ENCODE results near the gene IFT20. TPM values are rescaled to one million over a fixed set of nuclear protein-coding genes. Genes with fewer than 3 reads are reported as not detected.

Gene IFT20
- polyA plus RNA-seq, 1 donor from 2014 or later, result 36.8 TPM

- Mint-ChIP-seq H3K4me3 (no peak overlapping the region), H3K27me3 (peaks cover 26% of the 10 kb centered on the region), H3K36me3 (no peaks in the 10 kb centered on the region), H3K4me1 (peaks cover 7 to 14% (median 8%) of the 10 kb centered on the region in 3 donors), H3K9me3 (no peaks in the 10 kb centered on the region), H3K27ac (no peak overlapping the region)
Observed at GRCh38 chr17:28280826-28281225, 54.4 kb downstream of the IFT20 start.

GRCh38 chr17:28279411-28279810 lies 55.9 kb downstream of the IFT20 start:
- H3K9me3 Mint-ChIP-seq, result no peaks in the 10 kb centered on the region
- H3K4me3 Mint-ChIP-seq, result no peak overlapping the region
- H3K36me3 Mint-ChIP-seq, result no peaks in the 10 kb centered on the region
- H3K4me1 Mint-ChIP-seq, result peaks cover 7 to 15% (median 8%) of the 10 kb centered on the region in 3 donors
- peak overlapping the region in 2 of 3 donors; percentile 22 to 73 for H3K27ac Mint-ChIP-seq
- peaks cover 37% of the 10 kb centered on the region for H3K27me3 Mint-ChIP-seq

Other genes starting within 250 kb of the IFT20 start
- gene TMEM97, start 16.3 kb downstream of the IFT20 start, polyA plus RNA-seq, result 7.2 TPM
- gene TNFAIP1, start 289 bp upstream of the IFT20 start, polyA plus RNA-seq, result 11.1 TPM
- gene POLDIP2, start 22.1 kb upstream of the IFT20 start, polyA plus RNA-seq, result 87.4 TPM
- not detected for gene SEBOX, start 29.7 kb upstream of the IFT20 start, polyA plus RNA-seq
- not detected for gene VTN, start 34.8 kb upstream of the IFT20 start, polyA plus RNA-seq
- 5.6 TPM for gene SARM1, start 36.2 kb upstream of the IFT20 start, polyA plus RNA-seq
- 2.4 TPM for gene SLC46A1, start 70.7 kb upstream of the IFT20 start, polyA plus RNA-seq
- gene SLC13A2, start 138.2 kb upstream of the IFT20 start, polyA plus RNA-seq, result not detected
- not detected for gene FOXN1, start 170.9 kb upstream of the IFT20 start, polyA plus RNA-seq
- gene UNC119, start 217.2 kb upstream of the IFT20 start, polyA plus RNA-seq, result 69.5 TPM
- gene PIGS, start 236.1 kb upstream of the IFT20 start, polyA plus RNA-seq, result 48.4 TPM
- gene ALDOC, start 241.4 kb upstream of the IFT20 start, polyA plus RNA-seq, result 28.0 TPM